Liver (tissue), 9 donors: ENCODE data around the gene LCP2. TPM values are rescaled to one million over a fixed set of nuclear protein-coding genes. Genes with fewer than 3 reads are reported as not detected.

Experiments
- DNase-seq: peaks from one replicate; pipeline ENCODE4 v3.0.0-alpha.2; 2017; ENCODE audit warnings: low spot score
- H3K27ac ChIP-seq, 2 donors: one replicate each; pipeline ENCODE4 v1.7.0; 2013; ENCODE audit warnings: inconsistent platforms in 2 of 2, low read length in 2 of 2, control low read depth in 1 of 2, low read depth in 1 of 2, mild to moderate bottlenecking in 1 of 2
- H3K27me3 ChIP-seq, 4 donors: one replicate each; pipeline versions ENCODE4 v1.6.1 to v1.7.0; 2013; ENCODE audit warnings: low read length in 3 of 4, inconsistent platforms in 1 of 4, mild to moderate bottlenecking in 1 of 4, moderate library complexity in 1 of 4; ENCODE audit not compliant: control insufficient read depth in 4 of 4, insufficient read depth in 4 of 4
- H3K36me3 ChIP-seq, 4 donors: one replicate each; pipeline versions ENCODE4 v1.6.1 to v1.7.0; 2013; ENCODE audit warnings: low read length in 3 of 4, mild to moderate bottlenecking in 3 of 4, low read depth in 1 of 4, moderate library complexity in 1 of 4; ENCODE audit not compliant: control insufficient read depth in 4 of 4, insufficient read depth in 3 of 4
- H3K4me1 ChIP-seq, 4 donors: one replicate each; pipeline versions ENCODE4 v1.6.1 to v1.7.0; 2013; ENCODE audit warnings: low read length in 3 of 4, mild to moderate bottlenecking in 3 of 4, moderate library complexity in 1 of 4; ENCODE audit not compliant: control insufficient read depth in 4 of 4, insufficient read depth in 4 of 4
- H3K4me3 ChIP-seq, 3 donors: one replicate each; pipeline versions ENCODE4 v1.6.1 to v1.7.0; 2013; ENCODE audit warnings: low read length in 3 of 3, control low read depth in 1 of 3, low read depth in 1 of 3, mild to moderate bottlenecking in 1 of 3
- H3K9ac ChIP-seq, 2 donors: one replicate each; pipeline ENCODE4 v1.7.0; 2013; ENCODE audit warnings: low read length in 2 of 2, mild to moderate bottlenecking in 2 of 2, moderate library complexity in 2 of 2, control low read depth in 1 of 2, low read depth in 1 of 2
- H3K9me3 ChIP-seq, 4 donors: one replicate each; pipeline versions ENCODE4 v1.6.1 to v1.7.0; 2013; ENCODE audit warnings: low read length in 3 of 4; ENCODE audit not compliant: control insufficient read depth in 4 of 4
- ATF3 ChIP-seq: IDR thresholded peaks from 2 replicates; pipeline ENCODE4 v1.6.1; 2016; ENCODE audit warnings: antibody characterized with exemption
- CTCF ChIP-seq: fragments of 150-350 bp; IDR thresholded peaks from 2 replicates; pipeline ENCODE4 v1.5.1; 2017; ENCODE audit warnings: improper control_type of control experiment, low read depth, low read length; ENCODE audit not compliant: missing input control
- EGR1 ChIP-seq, 2 donors: IDR thresholded peaks; 2 replicates each; pipeline ENCODE4 v1.6.1; 2016 to 2018; ENCODE audit warnings: antibody characterized with exemption in 2 of 2, low read depth in 2 of 2
- FOXA2 ChIP-seq: IDR thresholded peaks from 2 replicates; pipeline ENCODE4 v1.6.1; 2016; ENCODE audit warnings: antibody characterized with exemption
- GABPA ChIP-seq, 2 donors: IDR thresholded peaks in 1 of 2; conservative IDR thresholded peaks in 1 of 2; 2 replicates each; pipeline ENCODE4 v1.6.1; 2016; ENCODE audit warnings: antibody characterized with exemption in 2 of 2, mild to moderate bottlenecking in 1 of 2, moderate library complexity in 1 of 2
- HNF4A ChIP-seq, 2 donors: conservative IDR thresholded peaks; 2 replicates each; pipeline ENCODE4 v1.6.1; 2016; ENCODE audit warnings: antibody characterized with exemption in 2 of 2, mild to moderate bottlenecking in 2 of 2
- HNF4G ChIP-seq: IDR thresholded peaks from 2 replicates; pipeline ENCODE4 v1.6.1; 2016; ENCODE audit warnings: antibody characterized with exemption
- NR2F2 ChIP-seq: IDR thresholded peaks from 2 replicates; pipeline ENCODE4 v1.6.1; 2016; ENCODE audit warnings: antibody characterized with exemption
- RAD21 ChIP-seq, 2 donors: IDR thresholded peaks; 2 replicates each; pipeline ENCODE4 v1.6.1; 2016; ENCODE audit warnings: antibody characterized with exemption in 2 of 2, mild to moderate bottlenecking in 2 of 2
- RXRA ChIP-seq, 2 donors: IDR thresholded peaks; 2 replicates each; pipeline ENCODE4 v1.6.1; 2017 to 2018; ENCODE audit warnings: antibody characterized with exemption in 2 of 2, mild to moderate bottlenecking in 1 of 2
- SP1 ChIP-seq: IDR thresholded peaks from 2 replicates; pipeline ENCODE4 v1.6.1; 2018; ENCODE audit warnings: antibody characterized with exemption, mild to moderate bottlenecking
- TAF1 ChIP-seq: conservative IDR thresholded peaks from 2 replicates; pipeline ENCODE4 v1.6.1; 2016; ENCODE audit warnings: antibody characterized with exemption, mild to moderate bottlenecking
- YY1 ChIP-seq: IDR thresholded peaks from 2 replicates; pipeline ENCODE4 v1.6.1; 2016; ENCODE audit warnings: antibody characterized with exemption, mild to moderate bottlenecking
- ZBTB33 ChIP-seq: IDR thresholded peaks from 2 replicates; pipeline ENCODE4 v1.6.1; 2016; ENCODE audit warnings: antibody characterized with exemption
- WGBS: extraction: QIAGEN DNeasy Blood & Tissue Kit; methylation state at CpG from one replicate; pipeline ENCODE4 v1.1.7; 2013; 5-methylcytosine and 5-hydroxymethylcytosine counted together
- polyA plus RNA-seq, 2 donors: library from polyadenylated mRNA; stranded (reverse) in 1 of 2; unstranded in 1 of 2; fragments of 200-250 nt in 1 of 2; fragments of >200 nt in 1 of 2; fragmentation: Nextera tagmentation in 1 of 2; extraction: Ambion mirVana in 1 of 2; gene quantifications; one replicate each; pipeline versions ENCODE4 v1.2.1 to v1.2.3, GENCODE V29; 2013 to 2015
- total RNA-seq, 2 donors: library from RNA; depleted of rRNA; stranded (reverse); fragments of >200 nt; gene quantifications; one replicate each; pipeline ENCODE4 v1.2.3, GENCODE V29; 2014
- donor health status: healthy.
- donor health status: healthy.
- donor health status: healthy.
- donor health status: healthy.
- donor health status: healthy.

Gene LCP2
- total and polyA plus RNA-seq, 4 donors: 3.6 to 16.3 (median 6.7) TPM

- no peaks in the 10 kb centered on the region for H3K36me3 ChIP-seq
- no peaks in the 10 kb centered on the region for H3K9me3 ChIP-seq
- no peaks in the 10 kb centered on the region for H3K4me1 ChIP-seq
- no peak for TF ChIP-seq ZBTB33
- no peak for TF ChIP-seq NR2F2
- no peak for TF ChIP-seq FOXA2
- TF ChIP-seq HNF4G: no peak
- no peak for TF ChIP-seq TAF1
- no peak for TF ChIP-seq SP1
- TF ChIP-seq RXRA (IDR thresholded peaks at IDR 0.05): no peak
- no peak for TF ChIP-seq EGR1 (IDR thresholded peaks at IDR 0.05; ENCODE audit: low read depth in 2 of 2)
- TF ChIP-seq HNF4A (conservative IDR thresholded peaks at IDR 0.05): no peak
- TF ChIP-seq RAD21 (IDR thresholded peaks at IDR 0.05): no peak
- TF ChIP-seq GABPA (IDR thresholded peaks at IDR 0.05 in 1 of 2, conservative IDR thresholded peaks at IDR 0.05 in 1 of 2): no peak
- no peak for TF ChIP-seq ATF3
- no peak for TF ChIP-seq CTCF
- H3K27ac ChIP-seq: no peak overlapping the region
- H3K27me3 ChIP-seq: no peaks in the 10 kb centered on the region
- H3K4me3 ChIP-seq: no peak overlapping the region
- H3K9ac ChIP-seq: no peak overlapping the region
- 83% methylated on average over 9 of the region's 9 CpGs for WGBS
- DNase-seq: no peak
Measured at GRCh38 chr5:170226129-170226615, 71.4 kb downstream of the LCP2 start.

GRCh38 chr5:170225326-170226128 lies 72.0 kb downstream of the LCP2 start:
- no peaks in the 10 kb centered on the region for H3K27me3 ChIP-seq
- no peak overlapping the region for H3K4me3 ChIP-seq
- no peaks in the 10 kb centered on the region for H3K4me1 ChIP-seq
- peak; percentile 62 for DNase-seq
- no peak overlapping the region for H3K9ac ChIP-seq
- TF ChIP-seq RXRA (IDR thresholded peaks at IDR 0.05) (no peak), YY1 (no peak), TAF1 (no peak), ZBTB33 (no peak), RAD21 (IDR thresholded peaks at IDR 0.05) (peak; percentile 83 to 85), CTCF (peak; percentile 70), HNF4G (no peak), FOXA2 (no peak)
- H3K9me3 ChIP-seq: no peaks in the 10 kb centered on the region
- no peaks in the 10 kb centered on the region for H3K36me3 ChIP-seq
- H3K27ac ChIP-seq: no peak overlapping the region
- WGBS: 53% methylated on average over 7 of the region's 7 CpGs
